Effector CD8-positive, alpha-beta T cell (primary cell): ENCODE results near the gene FSTL1.

Source experiments
- DNase-seq: peaks from one replicate; lab custom pipeline; 2025; lab: John Stamatoyannopoulos, UW

FSTL1 gene

DNA sequence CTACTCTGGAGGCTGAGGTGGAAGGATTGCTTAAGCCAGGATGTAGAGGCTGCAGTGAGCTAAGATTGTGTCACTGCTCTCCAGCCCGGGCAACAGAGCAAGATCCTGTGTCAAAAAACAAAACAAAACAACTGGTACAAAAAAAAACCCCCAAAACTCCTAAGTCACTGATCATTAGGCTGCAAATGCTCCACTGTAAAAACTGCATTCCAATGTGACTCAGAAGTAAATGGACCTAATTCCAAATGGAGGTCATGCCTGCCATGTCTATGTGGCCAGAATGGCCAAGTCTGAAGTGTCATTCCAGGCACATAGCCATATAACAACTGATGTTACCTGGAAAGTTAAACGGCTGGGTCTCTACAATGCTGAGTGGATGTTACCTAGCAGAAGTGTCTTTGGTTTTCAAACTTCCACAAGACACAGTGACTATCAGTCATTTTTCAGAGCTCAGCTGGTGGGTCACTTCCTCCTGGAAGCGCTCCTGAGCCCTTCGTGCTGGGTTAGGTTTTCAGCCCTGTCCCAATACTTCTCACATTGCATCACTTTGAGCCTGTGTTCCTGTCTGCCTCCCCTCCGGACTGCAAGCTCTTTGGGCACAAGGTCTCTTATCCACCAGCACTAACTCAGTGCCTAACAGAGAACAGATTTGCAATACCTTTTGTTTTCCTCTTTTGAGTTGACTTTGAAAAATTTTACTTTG is 10.6 kb downstream of the FSTL1 start:
- no peak for DNase-seq

- DNase-seq, result no peak
Observed at GRCh38 chr3:120438665-120439370, 12.0 kb downstream of the FSTL1 start.

- DNase-seq, result no peak
Observed at GRCh38 chr3:120438216-120438615, 12.6 kb downstream of the FSTL1 start.

DNA sequence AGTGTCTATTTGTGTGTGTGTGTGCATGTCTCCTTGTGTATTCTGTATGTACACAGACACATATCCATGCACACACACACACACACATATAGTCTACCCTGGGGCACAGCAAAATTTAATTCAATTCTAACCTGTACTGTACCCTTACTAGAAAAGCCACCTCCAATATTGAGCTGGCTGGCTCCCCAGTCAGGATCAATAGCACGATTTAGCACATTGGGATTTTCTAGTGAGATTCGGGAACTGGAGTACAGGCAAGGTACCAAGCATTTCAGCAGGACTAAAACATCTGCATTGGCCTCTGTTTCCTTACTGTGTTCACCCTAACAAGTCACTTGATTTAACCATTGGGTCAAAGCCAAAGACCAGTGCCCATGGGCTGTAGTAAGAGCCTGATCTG is 13.2 kb downstream of the FSTL1 start:
- DNase-seq, result no peak

- DNase-seq, result no peak
Observed at GRCh38 chr3:120436523-120437050, 14.2 kb downstream of the FSTL1 start.

GRCh38 chr3:120435621-120436020 is 15.2 kb downstream of the FSTL1 start:
- DNase-seq, result no peak

GRCh38 chr3:120433662-120434331 is 17.0 kb downstream of the FSTL1 start:
- no peak for DNase-seq

- DNase-seq, result no peak
Observed at GRCh38 chr3:120432150-120432860, 18.5 kb downstream of the FSTL1 start.

DNA sequence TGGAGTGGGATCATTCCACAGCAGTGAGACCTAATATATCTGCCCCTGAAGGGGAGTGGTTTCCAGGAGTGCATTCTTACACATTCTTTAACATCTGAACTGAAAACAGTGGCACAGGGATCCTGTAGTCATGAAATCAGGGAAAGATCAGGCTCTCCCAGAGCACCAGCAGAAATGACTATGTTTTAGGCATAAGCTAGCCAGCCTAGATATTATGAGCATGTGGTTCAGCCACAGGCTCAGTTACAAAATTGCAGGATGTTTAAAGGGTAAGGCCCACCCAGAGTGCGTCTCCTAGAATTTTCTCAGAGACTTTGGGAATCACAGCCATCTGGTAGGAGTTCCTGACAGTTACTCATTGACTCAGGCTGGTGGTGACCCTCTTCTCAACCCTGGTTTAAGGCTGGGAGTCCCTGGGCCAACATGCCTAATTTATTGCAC is 20.9 kb downstream of the FSTL1 start:
- DNase-seq, result no peak

- DNase-seq, result no peak
Observed at GRCh38 chr3:120428924-120429323, 21.9 kb downstream of the FSTL1 start.

GRCh38 chr3:120427201-120427600 is 23.6 kb downstream of the FSTL1 start:
- DNase-seq, result no peak

- no peak for DNase-seq
Observed at GRCh38 chr3:120425572-120426250, 25.1 kb downstream of the FSTL1 start.

- no peak for DNase-seq
Observed at GRCh38 chr3:120424976-120425570, 25.7 kb downstream of the FSTL1 start.

GRCh38 chr3:120424506-120424905 is 26.3 kb downstream of the FSTL1 start:
- DNase-seq, result no peak

DNA sequence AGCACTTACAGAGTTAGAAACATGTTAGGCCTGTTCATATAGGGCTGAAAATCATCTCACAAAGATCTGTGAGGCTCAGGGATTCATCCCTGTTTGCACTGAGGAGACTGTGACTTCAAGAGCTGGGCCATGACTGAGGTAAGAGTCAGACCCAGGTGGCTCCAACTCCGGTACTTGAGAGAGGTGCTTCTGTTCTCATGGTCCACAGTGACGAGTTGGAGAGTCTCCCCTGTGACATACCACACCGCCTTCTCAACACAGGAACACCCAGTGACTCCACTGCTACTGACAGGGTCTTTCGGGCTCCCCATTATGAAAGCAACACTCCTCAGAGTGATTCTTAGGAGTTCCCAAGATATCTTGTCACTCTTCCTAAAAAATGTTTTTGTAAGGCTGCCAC is 27.4 kb downstream of the FSTL1 start:
- no peak for DNase-seq

DNA sequence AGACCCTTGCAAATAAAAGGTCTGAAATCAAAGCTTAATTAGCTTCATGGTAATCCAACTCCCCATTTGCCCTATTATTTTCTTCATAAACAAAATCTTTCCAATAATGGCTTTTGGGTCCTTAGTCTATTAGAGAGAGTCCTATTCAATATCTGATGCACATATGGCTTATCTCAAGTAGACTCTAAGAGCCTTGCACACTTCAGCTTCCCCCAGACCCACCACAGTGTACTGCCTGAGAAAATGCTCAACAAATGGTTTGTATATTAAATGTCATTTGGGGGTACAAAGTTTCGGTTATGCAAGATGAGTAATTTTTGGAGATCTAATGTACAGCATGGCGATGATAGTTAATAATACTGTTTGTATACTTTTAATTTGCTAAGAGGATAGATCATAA is 28.9 kb downstream of the FSTL1 start:
- no peak for DNase-seq

DNA sequence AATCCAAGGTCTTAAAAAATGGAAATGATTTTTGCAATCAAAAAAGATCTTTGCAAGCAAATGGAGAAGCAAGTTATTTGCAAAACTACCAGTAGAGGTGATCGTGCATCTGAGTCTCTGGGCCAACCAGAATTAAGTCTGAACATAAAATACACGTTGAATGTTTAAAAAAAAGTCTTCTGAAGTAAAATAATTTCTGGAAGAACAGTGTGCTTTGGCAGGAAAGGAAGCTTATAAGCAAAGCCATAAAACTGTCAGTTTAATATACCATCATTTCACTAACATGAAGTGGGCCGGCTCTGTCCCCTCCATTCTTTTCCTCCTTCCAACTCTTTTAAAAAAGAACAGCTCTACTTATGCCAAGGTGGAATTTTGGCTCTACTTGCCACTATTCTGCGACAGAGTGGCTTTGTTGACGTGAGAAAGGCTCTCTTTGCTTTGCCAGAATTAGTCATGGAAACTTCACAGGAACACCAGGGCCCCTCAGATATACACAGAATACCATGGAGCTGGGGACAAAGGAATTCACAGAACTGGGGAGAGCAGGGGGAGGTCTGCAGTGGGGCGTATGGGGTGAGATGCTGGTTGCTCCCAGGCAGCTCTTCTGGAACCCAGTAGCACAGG is 29.8 kb downstream of the FSTL1 start:
- DNase-seq, result no peak

GRCh38 chr3:120420360-120420759 is 30.4 kb downstream of the FSTL1 start:
- DNase-seq, result no peak

DNA sequence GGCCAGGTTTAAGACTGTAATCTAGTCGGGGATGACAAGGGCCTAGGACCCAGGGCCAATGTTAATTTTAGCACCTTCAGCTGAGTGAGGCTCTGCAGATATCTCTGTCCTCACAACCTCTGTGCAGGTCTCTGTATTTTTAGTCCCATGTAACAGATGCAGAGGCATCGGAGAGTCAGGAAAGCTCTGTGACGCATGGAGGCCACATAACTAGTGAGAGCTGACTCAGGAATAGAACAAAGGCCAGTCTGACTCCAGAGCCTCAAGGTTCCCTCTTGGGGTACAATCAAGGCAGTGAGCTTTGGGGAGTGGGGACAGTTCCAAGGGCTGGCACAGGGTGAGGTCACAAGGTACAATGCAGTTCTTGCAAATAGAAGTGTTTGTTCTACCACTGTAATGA is 31.0 kb downstream of the FSTL1 start:
- no peak for DNase-seq

DNA sequence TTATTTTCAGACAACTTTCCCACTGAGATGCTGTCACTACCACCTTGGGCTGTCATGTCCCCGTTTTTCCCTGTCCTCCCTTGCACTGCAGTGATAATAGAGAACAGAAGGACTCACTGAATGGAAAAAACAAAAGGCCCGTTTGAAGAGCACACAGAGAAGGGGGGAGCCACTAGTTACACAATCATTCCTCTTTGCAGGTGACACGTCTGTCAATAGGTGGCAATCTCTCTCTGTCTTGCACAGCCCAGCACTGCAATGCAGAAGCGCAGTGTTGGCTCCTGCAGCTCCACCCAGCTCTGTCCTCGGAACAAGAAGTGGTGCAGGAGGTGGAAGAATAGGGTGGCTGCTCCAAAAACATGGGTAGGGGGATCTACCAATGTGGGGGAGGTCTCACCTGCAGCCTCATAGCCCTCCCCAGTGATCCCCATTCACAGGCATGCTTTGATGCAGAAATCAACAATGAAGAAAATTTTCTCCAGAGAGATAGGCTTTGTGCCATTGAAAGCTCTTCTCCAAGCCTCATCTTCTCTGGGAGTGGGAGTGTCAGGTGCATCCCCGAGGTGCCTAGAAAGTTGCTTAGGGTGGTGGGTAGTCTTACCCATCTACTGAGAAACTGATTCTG is 31.8 kb downstream of the FSTL1 start:
- DNase-seq, result no peak
